ENCODE measurements around the gene ARHGAP45. TPM values are rescaled to one million over a fixed set of nuclear protein-coding genes. Genes with fewer than 3 reads are reported as not detected.
"Not testable (repeated sequence)": the region's sequence is repeated elsewhere in the genome, so short reads cannot be mapped to it uniquely, and the experiment has no call there.

The ARHGAP45 gene
- polyA plus RNA-seq, 3 donors, result 8.5 to 15.7 (median 15.4) TPM

GRCh38 chr19:1119475-1120217, 52.7 kb downstream of the ARHGAP45 start:
- DNase-seq (ENCODE audit: extremely low read depth in 1 of 11, low read depth in 9 of 11, low spot score in 4 of 11), result no peak

GRCh38 chr19:1121395-1121794, 54.4 kb downstream of the ARHGAP45 start:
- DNase-seq (ENCODE audit: extremely low read depth in 1 of 11, low read depth in 9 of 11, low spot score in 4 of 11), result no peak

DNA sequence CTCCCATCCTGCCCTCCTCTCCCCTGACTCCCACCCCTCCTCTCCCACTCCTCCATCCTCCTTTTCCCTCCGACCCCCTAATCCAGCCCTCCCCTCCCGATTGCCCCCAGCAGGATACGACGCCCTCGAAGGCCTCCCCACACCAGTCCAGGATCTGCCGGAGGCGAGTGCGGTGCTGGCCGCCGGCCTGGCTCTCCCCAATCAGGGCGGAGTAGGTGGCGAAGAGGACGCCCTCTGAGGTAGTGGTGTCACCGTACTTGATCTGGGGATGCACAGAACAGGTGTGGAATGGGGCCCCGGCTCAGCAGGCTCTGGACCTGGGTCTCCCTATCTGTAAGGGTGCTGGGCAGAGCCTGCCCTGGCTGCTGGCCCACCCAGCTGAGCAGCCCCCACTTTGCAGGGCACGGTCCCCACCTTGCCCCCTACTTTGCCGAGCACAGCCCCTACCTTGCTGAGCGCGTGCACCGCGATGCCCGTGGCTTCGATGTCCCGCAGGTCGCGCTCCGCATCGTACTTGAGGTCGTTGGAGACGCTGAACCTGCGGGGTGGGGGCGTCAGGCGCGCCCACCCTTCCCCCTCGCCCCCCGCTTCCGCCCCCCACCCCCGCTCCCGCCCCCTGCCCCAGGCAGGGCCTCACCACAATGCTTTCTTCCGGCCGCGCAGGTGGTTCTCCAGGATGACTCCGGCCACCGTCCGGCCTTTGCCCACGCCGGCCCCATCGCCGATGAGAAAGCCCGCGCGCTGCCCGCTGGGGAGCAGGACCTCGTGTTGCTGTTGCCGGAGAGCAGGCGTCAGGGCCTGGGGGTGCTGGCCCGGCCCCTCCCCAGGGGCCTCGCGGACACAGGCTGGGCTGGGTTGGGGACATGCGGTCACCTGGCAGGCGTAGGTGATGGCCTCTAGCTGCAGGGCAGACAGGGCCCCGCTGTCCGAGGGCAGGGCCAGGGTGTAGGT, 55.3 kb downstream of the ARHGAP45 start:
- no peak for DNase-seq (ENCODE audit: extremely low read depth in 1 of 11, low read depth in 9 of 11, low spot score in 4 of 11)

GRCh38 chr19:1122972-1123363, 56.0 kb downstream of the ARHGAP45 start:
- DNase-seq (ENCODE audit: extremely low read depth in 1 of 11, low read depth in 9 of 11, low spot score in 4 of 11), result no peak

GRCh38 chr19:1123381-1123780, 56.4 kb downstream of the ARHGAP45 start:
- no peak for DNase-seq (ENCODE audit: extremely low read depth in 1 of 11, low read depth in 9 of 11, low spot score in 4 of 11)

- no peak for DNase-seq (ENCODE audit: extremely low read depth in 1 of 11, low read depth in 9 of 11, low spot score in 4 of 11)
Observed at GRCh38 chr19:1123885-1124677, 57.1 kb downstream of the ARHGAP45 start.

DNA sequence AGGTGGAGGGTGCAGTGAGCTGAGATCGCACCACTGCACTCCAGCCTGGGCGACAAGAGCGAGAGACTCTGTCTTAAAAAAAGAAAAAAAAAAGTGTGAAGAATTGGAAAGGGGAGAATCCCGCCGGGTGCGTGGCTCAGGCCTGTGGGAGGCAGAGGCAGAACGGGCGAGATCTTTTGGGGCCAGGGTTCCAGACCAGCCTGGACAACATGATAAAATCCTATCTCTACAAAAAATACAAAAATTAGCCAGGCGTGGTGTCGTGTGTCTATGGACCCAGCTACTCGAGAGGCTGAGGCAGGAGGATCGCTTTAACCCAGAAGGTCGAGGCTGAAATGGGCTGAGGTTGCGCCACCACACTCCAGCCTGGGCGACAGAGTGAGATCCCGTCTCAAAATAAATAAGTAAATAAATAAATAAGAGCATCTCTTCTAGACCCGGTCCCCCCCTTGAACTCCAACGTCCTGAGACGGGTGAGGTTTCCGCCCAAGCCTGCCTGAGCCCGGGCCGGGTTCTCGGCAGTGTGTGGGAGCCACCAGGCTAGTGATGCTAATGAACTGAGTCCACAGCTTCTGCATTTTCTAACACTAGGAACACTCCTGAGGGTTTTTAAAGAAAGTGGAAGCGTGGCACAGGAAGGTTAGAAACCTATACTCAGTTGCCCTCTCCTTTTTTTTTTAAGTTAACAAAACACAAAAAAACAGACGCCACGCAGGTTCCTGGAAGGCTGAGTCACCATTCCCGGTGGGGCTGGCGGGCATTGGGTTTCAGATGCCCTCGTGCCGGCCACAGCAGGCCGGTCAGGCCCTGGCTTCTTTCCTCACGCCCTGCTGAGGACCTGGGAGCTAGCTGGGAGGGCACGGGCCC, 58.9 kb downstream of the ARHGAP45 start:
- DNase-seq (ENCODE audit: extremely low read depth in 1 of 11, low read depth in 9 of 11, low spot score in 4 of 11), result no peak

GRCh38 chr19:1126984-1127760, 60.2 kb downstream of the ARHGAP45 start:
- no peak for DNase-seq (ENCODE audit: extremely low read depth in 1 of 11, low read depth in 9 of 11, low spot score in 4 of 11)

DNA sequence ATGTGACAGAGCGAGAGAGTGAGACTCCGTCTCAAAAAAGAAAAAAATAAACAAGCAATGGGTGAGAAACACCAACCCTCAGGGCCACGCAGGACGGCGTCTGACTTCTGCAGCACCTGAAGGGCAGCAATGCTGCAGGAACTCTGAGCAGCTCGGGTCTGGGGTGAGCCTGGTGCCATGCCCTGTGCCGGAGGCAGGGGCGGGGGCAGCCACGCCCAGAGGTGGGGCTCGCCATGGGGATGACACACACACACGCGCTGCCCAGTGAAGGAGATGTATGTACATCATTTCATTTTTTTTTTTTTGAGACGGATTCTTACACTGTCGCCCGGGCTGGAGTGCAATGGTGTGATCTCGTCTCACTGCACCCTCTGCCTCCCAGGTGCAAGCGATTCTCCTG, 61.1 kb downstream of the ARHGAP45 start:
- DNase-seq (ENCODE audit: extremely low read depth in 1 of 11, low read depth in 9 of 11, low spot score in 4 of 11), result no peak

GRCh38 chr19:1129084-1129483, 62.1 kb downstream of the ARHGAP45 start:
- DNase-seq (ENCODE audit: extremely low read depth in 1 of 11, low read depth in 9 of 11, low spot score in 4 of 11), result not testable (repeated sequence)

- DNase-seq (ENCODE audit: extremely low read depth in 1 of 11, low read depth in 9 of 11, low spot score in 4 of 11), result no peak
Observed at GRCh38 chr19:1129535-1129934, 62.6 kb downstream of the ARHGAP45 start.

DNA sequence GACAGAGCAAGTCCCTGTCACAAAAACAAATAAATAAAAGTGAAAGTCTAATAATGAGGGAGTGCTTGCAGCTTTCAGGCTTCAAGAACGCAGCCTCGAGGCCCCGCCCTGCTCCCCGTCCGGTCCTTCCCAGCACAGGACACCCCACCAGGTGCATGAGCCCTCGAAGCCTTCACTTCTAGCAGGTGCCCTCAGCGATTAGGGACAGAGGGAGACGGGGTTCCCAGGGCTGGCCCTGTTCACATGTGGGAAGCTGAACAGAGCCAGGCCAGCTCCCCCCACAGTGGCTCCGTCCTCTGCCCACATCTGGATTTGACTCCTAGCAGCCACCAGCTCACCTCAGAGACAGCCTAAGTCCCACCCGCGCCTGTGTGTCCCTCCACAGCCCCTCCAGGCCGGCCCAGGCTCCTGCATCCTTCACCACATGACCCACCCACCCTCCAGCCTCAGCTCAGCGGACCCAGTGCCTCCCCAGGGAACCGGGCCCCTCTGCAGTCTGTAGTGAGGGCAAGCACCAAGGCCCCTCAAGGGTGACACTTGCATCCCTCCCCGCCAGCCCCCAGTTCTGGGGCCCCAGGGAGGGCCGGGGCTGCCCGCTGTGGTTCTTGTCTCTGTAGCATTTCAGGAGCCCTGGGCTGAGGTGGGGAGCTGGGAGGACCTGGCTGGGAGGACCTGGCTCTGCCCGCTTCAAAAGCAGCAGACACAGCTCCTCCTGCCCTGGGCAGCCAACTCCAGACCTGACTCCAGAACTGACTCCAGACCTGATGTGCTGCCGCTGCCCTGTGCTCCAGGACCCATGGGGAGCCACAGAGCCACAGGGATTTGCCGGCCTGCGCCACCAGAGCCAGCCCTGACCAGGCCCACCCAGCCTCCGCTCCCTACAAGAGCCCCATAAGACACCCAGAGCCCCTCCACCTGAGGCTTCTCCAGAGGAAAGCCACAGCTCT, 64.1 kb downstream of the ARHGAP45 start:
- no peak for DNase-seq (ENCODE audit: extremely low read depth in 1 of 11, low read depth in 9 of 11, low spot score in 4 of 11)

DNA sequence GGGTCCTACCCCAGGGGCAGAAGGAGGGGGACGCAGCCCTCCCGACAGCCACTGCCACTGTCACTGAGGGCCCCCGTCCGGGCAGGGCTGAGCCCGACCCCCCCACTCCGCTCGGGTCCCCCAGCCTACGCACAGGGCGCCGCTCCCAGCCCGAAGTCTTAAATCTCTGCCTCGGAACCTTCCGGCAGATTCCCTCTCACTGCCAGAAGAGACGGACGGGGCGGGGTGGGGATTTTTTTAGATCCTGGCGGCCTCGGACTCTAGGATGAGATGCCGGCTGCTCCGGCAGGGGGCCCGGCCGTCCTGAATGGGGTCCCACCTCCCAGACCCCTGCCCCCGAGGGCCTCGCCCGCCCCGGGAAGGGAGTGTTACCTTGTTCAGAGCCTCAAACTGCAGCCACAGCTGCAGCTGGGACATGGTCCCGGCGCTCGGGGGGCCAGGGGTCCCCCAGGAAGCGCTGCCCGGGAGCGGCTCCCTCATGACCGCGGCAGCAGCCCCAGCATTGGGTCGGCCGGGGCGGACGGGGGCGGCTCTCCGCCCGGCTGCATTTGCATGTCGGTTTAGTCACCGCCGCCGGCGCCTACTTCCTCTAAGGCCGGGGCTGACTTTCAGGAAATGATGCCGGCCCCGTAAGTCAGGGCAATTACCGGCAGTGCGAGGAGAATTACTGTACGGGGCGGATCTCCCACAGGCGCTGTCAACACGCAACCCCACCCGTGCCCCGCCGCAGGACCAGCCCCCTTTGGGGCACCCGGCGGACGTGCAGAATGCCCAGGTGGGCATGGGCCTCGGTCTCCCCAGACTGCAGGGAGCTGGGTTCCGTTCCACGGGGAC, 65.0 kb downstream of the ARHGAP45 start:
- peak in 8 of 11 donors; percentile 23 to 77 (median 66) for DNase-seq (ENCODE audit: extremely low read depth in 1 of 11, low read depth in 9 of 11, low spot score in 4 of 11)

DNA sequence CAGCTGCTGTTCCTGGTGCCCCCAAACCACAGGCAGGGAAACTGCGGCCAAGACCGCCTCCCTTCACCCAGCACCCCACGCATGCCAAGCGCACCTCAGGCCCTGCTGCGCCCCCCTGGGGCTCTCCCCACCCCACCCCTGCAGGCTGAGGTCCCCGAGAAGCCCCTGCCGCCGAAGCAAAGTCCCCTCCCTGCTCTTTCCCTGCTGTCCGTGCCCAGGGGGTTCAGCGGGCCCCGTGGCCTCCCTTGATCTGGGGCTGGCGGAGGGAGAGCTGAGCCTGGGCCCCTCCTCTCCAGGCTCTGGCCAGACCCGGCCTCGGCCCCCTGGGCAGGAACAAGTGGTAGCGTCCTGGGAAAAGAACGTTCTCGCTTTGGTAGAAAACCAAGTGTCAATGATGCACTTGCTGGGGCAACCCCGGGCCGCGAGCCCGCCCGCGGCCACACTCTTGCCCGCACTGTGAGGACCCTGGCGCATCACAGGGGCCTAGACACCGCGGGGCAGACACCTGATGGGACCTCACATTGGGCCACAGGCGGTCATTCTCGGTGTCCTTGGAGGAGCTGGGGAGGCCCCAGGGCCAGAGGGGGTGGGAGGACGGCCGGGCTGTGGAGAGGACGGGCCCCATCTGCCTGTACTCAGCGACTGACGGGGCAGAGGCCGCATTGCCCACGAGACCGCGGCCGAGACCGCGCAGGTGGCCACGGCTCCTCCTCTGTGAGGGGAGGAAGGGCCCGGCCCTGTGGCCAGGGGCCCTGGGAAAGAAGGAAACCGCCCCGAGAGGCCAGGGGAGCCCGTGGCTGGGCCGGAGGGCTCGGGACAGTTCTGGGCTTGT, 65.8 kb downstream of the ARHGAP45 start:
- DNase-seq (ENCODE audit: extremely low read depth in 1 of 11, low read depth in 9 of 11, low spot score in 4 of 11), result no peak

DNA sequence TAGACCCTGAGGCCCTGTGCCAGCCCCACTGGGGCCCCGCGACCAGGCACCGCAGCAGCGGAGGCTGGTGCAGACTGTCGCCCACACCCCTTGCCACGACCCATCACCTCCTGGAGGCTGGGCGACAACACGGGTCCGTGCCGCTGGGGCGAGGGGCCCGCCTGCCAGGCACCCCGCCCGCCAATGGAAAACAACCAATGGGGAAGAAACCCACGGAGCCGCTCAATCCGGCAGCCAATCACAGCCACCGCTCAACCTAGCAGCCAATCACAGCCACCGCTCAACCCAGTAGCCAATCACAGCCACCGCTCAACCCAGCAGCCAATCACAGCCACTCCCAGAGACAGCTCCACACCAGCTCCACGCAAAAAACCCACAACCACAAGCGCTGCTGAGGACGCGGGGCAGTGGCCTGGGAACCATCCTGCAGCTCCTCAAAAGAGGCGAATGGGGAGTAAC, 66.5 kb downstream of the ARHGAP45 start:
- DNase-seq (ENCODE audit: extremely low read depth in 1 of 11, low read depth in 9 of 11, low spot score in 4 of 11), result no peak
